HCT116 (cell line): ENCODE data around the gene FAM222B. TPM values are rescaled to one million over a fixed set of nuclear protein-coding genes. Genes with fewer than 3 reads are reported as not detected.

Experiments used
- ATAC-seq: fragments of 200-7000 bp; cut with Tn5 transposase; 2 replicates; pipeline ENCODE4 v1.9.1; 2020; ENCODE audit warnings: mild to moderate bottlenecking, moderate library complexity
- BruUV-seq: library from RNA; stranded (reverse); fragments of 400-500 nt; replicated peaks from 2 replicates; lab custom pipeline; 2021; lab: Mats Ljungman, UMichigan
- CTCF ChIA-PET: fragments of 300-600 bp; sonication (Branson Sonifier 250); formaldehyde crosslinking; loops from one replicate; lab custom pipeline; 2021; ENCODE audit warnings: antibody characterized with exemption; lab: Charles Lee
- POLR2A ChIA-PET: fragments of 300-600, 350-600 bp; sonication (Branson Sonifier 250); formaldehyde crosslinking; loops from one replicate; lab custom pipeline; 2021; ENCODE audit warnings: antibody characterized with exemption; lab: Charles Lee
- RAD21 ChIA-PET, 2 experiments: fragments of 300-600 bp; sonication (Branson Sonifier 250); formaldehyde crosslinking; loops; one replicate each; lab custom pipeline; 2023; ENCODE audit warnings: low total read pairs in 2 of 2; ENCODE audit not compliant: uncharacterized antibody in 2 of 2, unreplicated experiment in 2 of 2, low non-redundant PET in 1 of 2; lab: Charles Lee
- DNase-seq: peaks from one replicate; pipeline ENCODE4 v3.0.0-alpha.2; 2010; ENCODE audit warnings: low read depth, low spot score
- H2AFZ ChIP-seq: fragments of 200-600 bp; shearing (Covaris generic), sonication (generic); 2 replicates; pipeline ENCODE4 v1.6.1; 2017; ENCODE audit warnings: low read depth, mixed run types, mixed read lengths, antibody characterized with exemption, low read length; ENCODE audit not compliant: poor library complexity, severe bottlenecking
- H3K27ac ChIP-seq: 2 replicates; pipeline ENCODE4 v1.5.1; 2012; ENCODE audit warnings: low read depth, low read length
- H3K27me3 ChIP-seq: fragments of 200-600 bp; sonication (generic); 2 replicates; pipeline ENCODE4 v1.6.1; 2016; ENCODE audit warnings: mixed run types, low read length, mixed read lengths; ENCODE audit not compliant: insufficient read depth
- H3K36me3 ChIP-seq, 2 experiments: fragments of 200-500 bp in 1 of 2; fragments of 200-600 bp in 1 of 2; sonication (Bioruptor generic) in 1 of 2; sonication (generic) in 1 of 2; 2 replicates each; pipeline versions ENCODE4 v1.5.1 to v1.6.1; 2014 to 2016; ENCODE audit warnings: low read length in 2 of 2, inconsistent platforms in 1 of 2, mixed read lengths in 1 of 2, mixed run types in 1 of 2; ENCODE audit not compliant: insufficient read depth in 2 of 2, control insufficient read depth in 1 of 2
- H3K4me1 ChIP-seq, 2 experiments: fragments of 200-600 bp in 1 of 2; sonication (generic) in 1 of 2; 2 replicates each; pipeline versions ENCODE4 v1.5.1 to v1.6.1; 2012 to 2017; ENCODE audit warnings: low read length in 2 of 2, inconsistent platforms in 1 of 2, mild to moderate bottlenecking in 1 of 2, mixed read lengths in 1 of 2, mixed run types in 1 of 2, moderate library complexity in 1 of 2; ENCODE audit not compliant: insufficient read depth in 2 of 2, control insufficient read depth in 1 of 2
- H3K4me2 ChIP-seq: fragments of 200-600 bp; sonication (generic); 2 replicates; pipeline ENCODE4 v1.6.1; 2017; ENCODE audit warnings: mixed run types, low read length, mixed read lengths
- H3K4me3 ChIP-seq, 2 experiments: fragments of 200-600 bp in 1 of 2; sonication (generic) in 1 of 2; replicated peaks in 1 of 2; 2 replicates each; pipeline ENCODE4 v1.5.1; 2011 to 2016; ENCODE audit warnings: low read length in 2 of 2, control low read depth in 1 of 2, low read depth in 1 of 2, mild to moderate bottlenecking in 1 of 2, mixed read lengths in 1 of 2, mixed run types in 1 of 2
- H3K79me2 ChIP-seq: fragments of 200-600 bp; sonication (generic); 2 replicates; pipeline ENCODE4 v1.6.1; 2017; ENCODE audit warnings: mild to moderate bottlenecking, mixed run types, low read length, moderate library complexity, mixed read lengths; ENCODE audit not compliant: insufficient read depth
- H3K9ac ChIP-seq: fragments of 200-600 bp; sonication (generic); 2 replicates; pipeline ENCODE4 v1.6.1; 2016; ENCODE audit warnings: low read length, mixed read lengths
- H3K9me2 ChIP-seq: fragments of 200-600 bp; sonication (generic), shearing (Covaris generic); 2 replicates; pipeline ENCODE4 v1.6.1; 2017; ENCODE audit warnings: mixed run types, mild to moderate bottlenecking, moderate library complexity; ENCODE audit not compliant: insufficient read depth
- H3K9me3 ChIP-seq, 2 experiments: fragments of 200-500 bp in 1 of 2; fragments of 200-600 bp in 1 of 2; sonication (Bioruptor generic) in 1 of 2; sonication (generic) in 1 of 2; 2 replicates each; pipeline ENCODE4 v1.6.1; 2014 to 2017; ENCODE audit warnings: low read length in 2 of 2, mixed read lengths in 2 of 2, inconsistent platforms in 1 of 2, low read depth in 1 of 2, mild to moderate bottlenecking in 1 of 2, mixed run types in 1 of 2, moderate library complexity in 1 of 2; ENCODE audit not compliant: control insufficient read depth in 1 of 2, insufficient read depth in 1 of 2
- H4K20me1 ChIP-seq: fragments of 200-600 bp; sonication (generic), shearing (Covaris generic); 2 replicates; pipeline ENCODE4 v1.6.1; 2017; ENCODE audit warnings: mixed run types, mild to moderate bottlenecking, moderate library complexity; ENCODE audit not compliant: insufficient read depth
- CEBPB ChIP-seq: IDR thresholded peaks from 2 replicates; pipeline ENCODE4 v1.6.1; 2012; ENCODE audit warnings: low read depth
- ELF1 ChIP-seq: IDR thresholded peaks from 2 replicates; pipeline ENCODE4 v1.6.1; 2012; ENCODE audit warnings: low read depth, borderline replicate concordance
- EZH2 ChIP-seq: fragments of 200-600 bp; sonication (generic); IDR thresholded peaks from 2 replicates; pipeline ENCODE4 v1.6.1; 2017; ENCODE audit warnings: antibody characterized with exemption, mixed run types
- EZH2phosphoT487 ChIP-seq: fragments of 200-600 bp; IDR thresholded peaks from 2 replicates; pipeline ENCODE4 v1.6.1; 2018; ENCODE audit warnings: antibody characterized with exemption, borderline replicate concordance
- FOSL1 ChIP-seq: IDR thresholded peaks from 2 replicates; pipeline ENCODE4 v1.6.1; 2012; ENCODE audit warnings: low read depth
- JUND ChIP-seq: IDR thresholded peaks from 2 replicates; pipeline ENCODE4 v1.6.1; 2012
- SIN3A ChIP-seq: IDR thresholded peaks from 2 replicates; pipeline ENCODE4 v1.6.1; 2012; ENCODE audit warnings: low read depth
- SP1 ChIP-seq: IDR thresholded peaks from 2 replicates; pipeline ENCODE4 v1.6.1; 2012; ENCODE audit warnings: low read depth
- TCF7L2 ChIP-seq: IDR thresholded peaks from 2 replicates; pipeline ENCODE4 v1.7.0; 2011; ENCODE audit warnings: borderline replicate concordance, inconsistent platforms; ENCODE audit not compliant: insufficient read depth, insufficient read length; ENCODE audit errors: extremely low read depth
- intact Hi-C: fragments of 100-400 bp; cut with micrococcal nuclease; formaldehyde crosslinking; loops from 2 replicates; pipeline ENCODE4 v1.10.0; 2022
- total RNA-seq: library from RNA; stranded (reverse); gene quantifications from one replicate; pipeline ENCODE4 v1.2.1, GENCODE V29; 2021; ENCODE audit not compliant: unreplicated experiment
- TF ChIP-seq, protein P1 (sequence below): IDR thresholded peaks from 2 replicates; pipeline ENCODE4 v1.6.1; 2012
- TF ChIP-seq, protein P2 (sequence below): IDR thresholded peaks from 2 replicates; pipeline ENCODE4 v1.6.1; 2011; ENCODE audit warnings: mild to moderate bottlenecking, low read length, moderate library complexity; ENCODE audit not compliant: insufficient replicate concordance; ENCODE audit errors: extremely low read depth

The FAM222B gene
- total RNA-seq, 1 experiment from 2014 or later: 22.7 TPM

DNA sequence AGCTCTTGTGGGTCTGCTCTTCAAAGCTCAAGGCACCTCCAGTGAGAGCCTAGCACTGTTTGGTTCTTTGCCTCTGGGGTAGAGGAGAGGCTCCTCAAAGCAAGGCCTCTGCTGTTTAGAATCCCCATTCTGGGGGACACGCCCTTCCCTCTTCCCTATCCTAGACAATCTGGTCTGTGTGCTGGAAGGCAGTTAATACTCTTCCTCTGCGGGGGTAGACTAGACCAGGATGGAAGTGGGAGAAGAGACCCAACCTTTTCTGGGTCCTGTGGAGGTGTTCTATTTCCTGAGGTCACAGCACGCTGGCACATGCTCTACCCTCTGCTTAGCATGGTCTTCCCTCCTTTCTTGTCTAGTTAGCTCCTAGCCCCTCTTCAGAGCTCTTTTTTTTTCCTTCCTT is 20.0 kb upstream of the FAM222B start:
- H3K36me3 ChIP-seq: peaks cover 9 to 17% of the 10 kb centered on the region in 2 experiments; a peak in 3 of 4 replicates
- ChIA-PET POLR2A (no interaction called here), CTCF (no interaction called here), RAD21 (no interaction called here)
- no peaks in the 10 kb centered on the region for H3K9me2 ChIP-seq
- H3K79me2 ChIP-seq: no peaks in the 10 kb centered on the region
- H3K9me3 ChIP-seq: no peaks in the 10 kb centered on the region
- no peak overlapping the region for H3K27ac ChIP-seq
- TF ChIP-seq EZH2 (no peak), JUND (no peak)
- H3K4me2 ChIP-seq: no peak overlapping the region
- no peak overlapping the region for H3K4me3 ChIP-seq
- peaks cover 0 to 5% of the 10 kb centered on the region in 2 experiments; a peak in 1 of 4 replicates for H3K4me1 ChIP-seq
- BruUV-seq: no TSS peak
- H4K20me1 ChIP-seq: no peaks in the 10 kb centered on the region
- no peak overlapping the region for H2AFZ ChIP-seq
- DNase-seq (no peak), ATAC-seq (no peak)
- intact Hi-C loops: no loop called here
- no peak overlapping the region for H3K9ac ChIP-seq
- H3K27me3 ChIP-seq: no peaks in the 10 kb centered on the region

DNA sequence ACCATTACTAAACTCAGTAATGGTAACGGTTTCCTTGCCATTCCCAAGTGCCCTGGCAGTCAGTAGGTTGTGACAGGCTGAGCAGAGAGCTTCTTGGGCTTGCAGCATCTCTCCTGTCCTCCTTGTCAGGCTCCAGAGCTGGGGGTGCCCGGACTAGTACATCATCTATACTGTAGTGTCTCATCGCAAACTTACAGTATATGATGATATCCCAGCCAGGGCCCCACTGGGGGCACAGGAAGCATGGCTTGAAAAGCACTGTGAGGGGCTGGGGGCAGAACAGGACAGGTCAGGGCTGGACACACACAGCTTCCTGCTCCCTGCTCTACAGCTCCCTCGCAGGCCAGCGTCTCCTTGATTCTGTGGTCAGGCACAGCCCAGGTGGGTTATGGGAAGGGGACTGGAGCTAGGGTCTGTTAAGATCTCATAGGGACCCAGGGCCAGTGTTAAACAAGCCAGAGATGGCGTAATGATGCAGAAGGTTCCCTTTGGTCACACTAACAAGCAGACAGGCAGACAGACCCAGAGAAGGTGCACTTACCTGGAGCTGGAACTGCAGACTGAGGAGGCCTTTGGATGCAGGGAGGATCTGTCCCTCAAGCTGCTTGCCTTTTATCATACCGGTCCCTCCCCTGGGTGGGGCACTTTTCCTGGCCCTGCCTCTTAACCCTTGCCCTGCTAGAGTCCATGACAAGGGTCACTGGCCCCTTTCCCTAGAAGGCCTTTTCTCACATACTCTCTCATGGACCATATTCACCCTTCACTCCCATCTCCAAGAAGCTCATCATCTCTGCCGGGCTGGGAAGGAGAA is 19.0 kb upstream of the FAM222B start:
- BruUV-seq: no TSS peak
- ChIA-PET CTCF (interaction anchor here (1.3 kb wide), 1 partner anchor 18 kb away, joined by 3 read pairs; no protein-coding TSS in a partner anchor), POLR2A (no interaction called here), RAD21 (no interaction called here)
- H3K79me2 ChIP-seq: no peaks in the 10 kb centered on the region
- H2AFZ ChIP-seq: no peak overlapping the region
- no peak for TF ChIP-seq EZH2
- TF ChIP-seq FOSL1: no peak
- no peak for TF ChIP-seq SP1
- TF ChIP-seq EZH2phosphoT487: no peak
- TF ChIP-seq, protein P1, sequence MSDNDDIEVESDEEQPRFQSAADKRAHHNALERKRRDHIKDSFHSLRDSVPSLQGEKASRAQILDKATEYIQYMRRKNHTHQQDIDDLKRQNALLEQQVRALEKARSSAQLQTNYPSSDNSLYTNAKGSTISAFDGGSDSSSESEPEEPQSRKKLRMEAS: no peak
- no peak for TF ChIP-seq SIN3A
- no peak for TF ChIP-seq CEBPB
- no peak for TF ChIP-seq ELF1
- TF ChIP-seq, protein P2, sequence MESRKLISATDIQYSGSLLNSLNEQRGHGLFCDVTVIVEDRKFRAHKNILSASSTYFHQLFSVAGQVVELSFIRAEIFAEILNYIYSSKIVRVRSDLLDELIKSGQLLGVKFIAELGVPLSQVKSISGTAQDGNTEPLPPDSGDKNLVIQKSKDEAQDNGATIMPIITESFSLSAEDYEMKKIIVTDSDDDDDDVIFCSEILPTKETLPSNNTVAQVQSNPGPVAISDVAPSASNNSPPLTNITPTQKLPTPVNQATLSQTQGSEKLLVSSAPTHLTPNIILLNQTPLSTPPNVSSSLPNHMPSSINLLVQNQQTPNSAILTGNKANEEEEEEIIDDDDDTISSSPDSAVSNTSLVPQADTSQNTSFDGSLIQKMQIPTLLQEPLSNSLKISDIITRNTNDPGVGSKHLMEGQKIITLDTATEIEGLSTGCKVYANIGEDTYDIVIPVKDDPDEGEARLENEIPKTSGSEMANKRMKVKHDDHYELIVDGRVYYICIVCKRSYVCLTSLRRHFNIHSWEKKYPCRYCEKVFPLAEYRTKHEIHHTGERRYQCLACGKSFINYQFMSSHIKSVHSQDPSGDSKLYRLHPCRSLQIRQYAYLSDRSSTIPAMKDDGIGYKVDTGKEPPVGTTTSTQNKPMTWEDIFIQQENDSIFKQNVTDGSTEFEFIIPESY: no peak
- no peak for TF ChIP-seq TCF7L2
- TF ChIP-seq JUND: no peak
- ATAC-seq: peak; percentile 37; the same call in 1 of the 2 replicates
- DNase-seq: no peak
- no peak overlapping the region for H3K4me2 ChIP-seq
- intact Hi-C loops: no loop called here
- no peak overlapping the region for H3K27ac ChIP-seq
- H3K36me3 ChIP-seq: peaks cover 9 to 17% of the 10 kb centered on the region in 2 experiments; a peak in 3 of 4 replicates
- H3K9me2 ChIP-seq: no peaks in the 10 kb centered on the region
- H3K27me3 ChIP-seq: no peaks in the 10 kb centered on the region
- peaks cover 0 to 5% of the 10 kb centered on the region in 2 experiments; a peak in 1 of 4 replicates for H3K4me1 ChIP-seq
- H4K20me1 ChIP-seq: no peaks in the 10 kb centered on the region
- H3K4me3 ChIP-seq: no peak overlapping the region
- no peaks in the 10 kb centered on the region for H3K9me3 ChIP-seq
- no peak overlapping the region for H3K9ac ChIP-seq
